Measurements from ENCODE around the gene COX6B1. TPM values are rescaled to one million over a fixed set of nuclear protein-coding genes. Genes with fewer than 3 reads are reported as not detected.

Gene COX6B1
- polyA plus RNA-seq, 1 donor from 2014 or later = 1,013 TPM

DNA sequence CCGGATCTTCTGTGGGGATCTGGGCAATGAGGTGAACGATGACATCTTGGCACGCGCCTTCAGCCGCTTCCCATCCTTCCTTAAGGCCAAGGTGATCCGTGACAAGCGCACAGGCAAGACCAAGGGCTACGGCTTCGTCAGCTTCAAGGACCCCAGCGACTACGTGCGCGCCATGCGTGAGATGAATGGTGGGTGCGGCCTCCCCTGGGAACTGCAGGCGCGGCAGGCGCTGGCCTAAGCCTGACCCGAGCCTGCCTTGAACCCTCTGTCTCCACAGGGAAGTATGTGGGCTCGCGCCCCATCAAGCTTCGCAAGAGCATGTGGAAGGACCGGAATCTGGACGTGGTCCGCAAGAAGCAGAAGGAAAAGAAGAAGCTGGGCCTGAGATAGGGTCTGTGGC is 11.0 kb upstream of the COX6B1 start:
- H3K36me3 ChIP-seq (ENCODE audit: insufficient read depth, low read length) = no peaks in the 10 kb centered on the region
- H3K27me3 ChIP-seq (ENCODE audit: insufficient read depth, low read depth, low read length) = no peaks in the 10 kb centered on the region
- H3K9ac ChIP-seq (ENCODE audit: low read length) = no peak overlapping the region
- no peaks in the 10 kb centered on the region for H4K20me1 ChIP-seq (ENCODE audit: insufficient read depth)
- no peaks in the 10 kb centered on the region for H3K9me2 ChIP-seq (ENCODE audit: insufficient read depth, low read length)
- no peak overlapping the region for H3K27ac ChIP-seq (ENCODE audit: low read length)
- TF ChIP-seq TAF1 (IDR thresholded peaks at IDR 0.05; ENCODE audit: low read depth) = no peak
- TF ChIP-seq, protein P1, sequence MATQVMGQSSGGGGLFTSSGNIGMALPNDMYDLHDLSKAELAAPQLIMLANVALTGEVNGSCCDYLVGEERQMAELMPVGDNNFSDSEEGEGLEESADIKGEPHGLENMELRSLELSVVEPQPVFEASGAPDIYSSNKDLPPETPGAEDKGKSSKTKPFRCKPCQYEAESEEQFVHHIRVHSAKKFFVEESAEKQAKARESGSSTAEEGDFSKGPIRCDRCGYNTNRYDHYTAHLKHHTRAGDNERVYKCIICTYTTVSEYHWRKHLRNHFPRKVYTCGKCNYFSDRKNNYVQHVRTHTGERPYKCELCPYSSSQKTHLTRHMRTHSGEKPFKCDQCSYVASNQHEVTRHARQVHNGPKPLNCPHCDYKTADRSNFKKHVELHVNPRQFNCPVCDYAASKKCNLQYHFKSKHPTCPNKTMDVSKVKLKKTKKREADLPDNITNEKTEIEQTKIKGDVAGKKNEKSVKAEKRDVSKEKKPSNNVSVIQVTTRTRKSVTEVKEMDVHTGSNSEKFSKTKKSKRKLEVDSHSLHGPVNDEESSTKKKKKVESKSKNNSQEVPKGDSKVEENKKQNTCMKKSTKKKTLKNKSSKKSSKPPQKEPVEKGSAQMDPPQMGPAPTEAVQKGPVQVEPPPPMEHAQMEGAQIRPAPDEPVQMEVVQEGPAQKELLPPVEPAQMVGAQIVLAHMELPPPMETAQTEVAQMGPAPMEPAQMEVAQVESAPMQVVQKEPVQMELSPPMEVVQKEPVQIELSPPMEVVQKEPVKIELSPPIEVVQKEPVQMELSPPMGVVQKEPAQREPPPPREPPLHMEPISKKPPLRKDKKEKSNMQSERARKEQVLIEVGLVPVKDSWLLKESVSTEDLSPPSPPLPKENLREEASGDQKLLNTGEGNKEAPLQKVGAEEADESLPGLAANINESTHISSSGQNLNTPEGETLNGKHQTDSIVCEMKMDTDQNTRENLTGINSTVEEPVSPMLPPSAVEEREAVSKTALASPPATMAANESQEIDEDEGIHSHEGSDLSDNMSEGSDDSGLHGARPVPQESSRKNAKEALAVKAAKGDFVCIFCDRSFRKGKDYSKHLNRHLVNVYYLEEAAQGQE (IDR thresholded peaks at IDR 0.05; ENCODE audit: borderline replicate concordance) = no peak
- no peak for TF ChIP-seq POLR2AphosphoS5 (IDR thresholded peaks at IDR 0.05)
- no peak for TF ChIP-seq EZH2 (IDR thresholded peaks at IDR 0.05; ENCODE audit: borderline replicate concordance, insufficient read depth, low read length, poor library complexity, severe bottlenecking)
- TF ChIP-seq RAD21 (conservative IDR thresholded peaks at IDR 0.05) = no peak
- TF ChIP-seq EP300 (conservative IDR thresholded peaks at IDR 0.05; ENCODE audit: poor library complexity, severe bottlenecking) = no peak
- TF ChIP-seq, protein P2, sequence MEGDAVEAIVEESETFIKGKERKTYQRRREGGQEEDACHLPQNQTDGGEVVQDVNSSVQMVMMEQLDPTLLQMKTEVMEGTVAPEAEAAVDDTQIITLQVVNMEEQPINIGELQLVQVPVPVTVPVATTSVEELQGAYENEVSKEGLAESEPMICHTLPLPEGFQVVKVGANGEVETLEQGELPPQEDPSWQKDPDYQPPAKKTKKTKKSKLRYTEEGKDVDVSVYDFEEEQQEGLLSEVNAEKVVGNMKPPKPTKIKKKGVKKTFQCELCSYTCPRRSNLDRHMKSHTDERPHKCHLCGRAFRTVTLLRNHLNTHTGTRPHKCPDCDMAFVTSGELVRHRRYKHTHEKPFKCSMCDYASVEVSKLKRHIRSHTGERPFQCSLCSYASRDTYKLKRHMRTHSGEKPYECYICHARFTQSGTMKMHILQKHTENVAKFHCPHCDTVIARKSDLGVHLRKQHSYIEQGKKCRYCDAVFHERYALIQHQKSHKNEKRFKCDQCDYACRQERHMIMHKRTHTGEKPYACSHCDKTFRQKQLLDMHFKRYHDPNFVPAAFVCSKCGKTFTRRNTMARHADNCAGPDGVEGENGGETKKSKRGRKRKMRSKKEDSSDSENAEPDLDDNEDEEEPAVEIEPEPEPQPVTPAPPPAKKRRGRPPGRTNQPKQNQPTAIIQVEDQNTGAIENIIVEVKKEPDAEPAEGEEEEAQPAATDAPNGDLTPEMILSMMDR (IDR thresholded peaks at IDR 0.05; ENCODE audit: poor library complexity, severe bottlenecking) = no peak
- TF ChIP-seq SMC3 (conservative IDR thresholded peaks at IDR 0.05; ENCODE audit: poor library complexity) = no peak
- TF ChIP-seq MXI1 (conservative IDR thresholded peaks at IDR 0.05; ENCODE audit: poor library complexity, severe bottlenecking) = no peak
- no peak overlapping the region for H3K4me2 ChIP-seq (ENCODE audit: low read length)
- H3K4me3 ChIP-seq (ENCODE audit: low read length) = no peak overlapping the region
- no peaks in the 10 kb centered on the region for H3F3A ChIP-seq (ENCODE audit: insufficient read depth, low read length, poor library complexity, severe bottlenecking)
- no peaks in the 10 kb centered on the region for H3K9me3 ChIP-seq (ENCODE audit: low read length)
- no peak overlapping the region for H2AFZ ChIP-seq (ENCODE audit: low read depth, low read length)
- H3K79me2 ChIP-seq (replicated peaks; ENCODE audit: insufficient read depth, low read length) = no peaks in the 10 kb centered on the region

DNA sequence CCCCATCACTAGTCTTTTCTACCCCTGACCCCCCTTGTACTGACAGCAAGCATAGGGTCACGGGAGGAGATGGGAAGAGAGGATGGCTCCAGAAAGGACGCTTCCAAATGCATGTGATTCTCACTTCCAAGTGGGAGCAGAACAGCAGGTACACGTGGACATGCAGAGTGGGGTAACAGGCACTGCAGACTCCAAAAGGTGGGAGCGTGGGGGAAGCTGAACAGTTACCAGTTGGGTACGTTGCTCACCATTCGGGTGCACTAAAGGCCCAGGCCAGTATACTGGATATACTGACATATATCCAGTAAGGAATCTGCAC is 8.8 kb upstream of the COX6B1 start:
- Histone ChIP-seq H3K9ac (ENCODE audit: low read length) (no peak overlapping the region), H3K27ac (ENCODE audit: low read length) (no peak overlapping the region), H3K27me3 (ENCODE audit: insufficient read depth, low read depth, low read length) (peaks cover 10% of the 10 kb centered on the region), H3K36me3 (ENCODE audit: insufficient read depth, low read length) (no peaks in the 10 kb centered on the region), H3K9me2 (ENCODE audit: insufficient read depth, low read length) (no peaks in the 10 kb centered on the region), H3K4me2 (ENCODE audit: low read length) (no peak overlapping the region), H2AFZ (ENCODE audit: low read depth, low read length) (no peak overlapping the region), H3K4me3 (ENCODE audit: low read length) (no peak overlapping the region), H3F3A (ENCODE audit: insufficient read depth, low read length, poor library complexity, severe bottlenecking) (no peaks in the 10 kb centered on the region), H3K9me3 (ENCODE audit: low read length) (no peaks in the 10 kb centered on the region), H3K79me2 (replicated peaks; ENCODE audit: insufficient read depth, low read length) (no peaks in the 10 kb centered on the region), H4K20me1 (ENCODE audit: insufficient read depth) (no peaks in the 10 kb centered on the region)
- TF ChIP-seq MXI1 (conservative IDR thresholded peaks at IDR 0.05; ENCODE audit: poor library complexity, severe bottlenecking) (no peak), POLR2AphosphoS5 (IDR thresholded peaks at IDR 0.05) (no peak)

DNA sequence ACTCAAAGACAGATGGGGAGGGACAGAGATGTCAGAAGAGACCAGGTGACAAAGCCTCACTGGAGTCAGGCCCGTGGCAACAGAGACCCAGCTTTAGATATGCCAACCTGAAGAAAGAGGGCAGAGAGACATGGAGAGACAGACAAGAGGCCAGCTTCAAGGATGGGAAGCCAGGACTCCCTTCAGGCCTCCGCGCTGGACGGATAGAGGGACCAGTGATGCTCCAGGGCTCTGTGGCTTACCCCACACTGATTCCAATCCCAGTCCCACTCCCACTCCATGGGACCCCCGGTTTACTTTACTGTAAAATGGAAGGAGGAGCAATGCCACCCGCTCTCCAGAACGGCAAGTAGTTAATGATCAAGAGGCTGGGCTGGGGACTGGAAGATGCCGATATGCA is 8.3 kb upstream of the COX6B1 start:
- TF ChIP-seq POLR2AphosphoS5 (IDR thresholded peaks at IDR 0.05) = no peak
- TF ChIP-seq EP300 (conservative IDR thresholded peaks at IDR 0.05; ENCODE audit: poor library complexity, severe bottlenecking) = no peak
- TF ChIP-seq TAF1 (IDR thresholded peaks at IDR 0.05; ENCODE audit: low read depth) = no peak
- no peak for TF ChIP-seq RAD21 (conservative IDR thresholded peaks at IDR 0.05)
- no peaks in the 10 kb centered on the region for H3K79me2 ChIP-seq (replicated peaks; ENCODE audit: insufficient read depth, low read length)
- no peak overlapping the region for H3K4me3 ChIP-seq (ENCODE audit: low read length)
- H3K27ac ChIP-seq (ENCODE audit: low read length) = no peak overlapping the region
- H3K36me3 ChIP-seq (ENCODE audit: insufficient read depth, low read length) = no peaks in the 10 kb centered on the region
- no peak overlapping the region for H2AFZ ChIP-seq (ENCODE audit: low read depth, low read length)
- no peak overlapping the region for H3K4me2 ChIP-seq (ENCODE audit: low read length)
- no peak overlapping the region for H3K9ac ChIP-seq (ENCODE audit: low read length)
- no peaks in the 10 kb centered on the region for H3K9me2 ChIP-seq (ENCODE audit: insufficient read depth, low read length)
- no peaks in the 10 kb centered on the region for H3K9me3 ChIP-seq (ENCODE audit: low read length)
- H3F3A ChIP-seq (ENCODE audit: insufficient read depth, low read length, poor library complexity, severe bottlenecking) = no peaks in the 10 kb centered on the region
- peaks cover 15% of the 10 kb centered on the region for H3K27me3 ChIP-seq (ENCODE audit: insufficient read depth, low read depth, low read length)
- no peaks in the 10 kb centered on the region for H4K20me1 ChIP-seq (ENCODE audit: insufficient read depth)
